ENCODE data around the gene UNC5A.

GRCh38 chr5:176855598-176855997 is 45.2 kb downstream of the UNC5A start:
- no peak for TF ChIP-seq GATA2 (IDR thresholded peaks at IDR 0.05; ENCODE audit: low read depth, low read length)
- no peak for TF ChIP-seq GATA3 (IDR thresholded peaks at IDR 0.05; ENCODE audit: low read depth, low read length)
